MCF 10A (cell line): ENCODE data around the gene SLC35F4. TPM values are rescaled to one million over a fixed set of nuclear protein-coding genes. Genes with fewer than 3 reads are reported as not detected.

Experiments
- BruUV-seq: library from RNA; stranded (reverse); fragments of 400-500 nt; replicated peaks from 2 replicates; lab custom pipeline; 2021; lab: Mats Ljungman, UMichigan
- CTCF ChIA-PET: fragments of 300-600 bp; sonication (Branson Sonifier 250); formaldehyde crosslinking; extraction: SDS; loops from one replicate; lab custom pipeline; 2021; ENCODE audit warnings: antibody characterized with exemption, inconsistent platforms; lab: Yijun Ruan, JAX
- POLR2A ChIA-PET: fragments of 300-600, 350-650 bp; sonication (Branson Sonifier 250); formaldehyde crosslinking; extraction: SDS; loops from one replicate; lab custom pipeline; 2020; ENCODE audit warnings: antibody characterized with exemption, inconsistent platforms; lab: Yijun Ruan, JAX
- DNase-seq: peaks from one replicate; pipeline ENCODE4 v3.0.0-alpha.2; 2018; ENCODE audit not compliant: unreplicated experiment
- H3K27ac Mint-ChIP-seq: one replicate; pipeline ENCODE4 v1.8.0; 2022; ENCODE audit warnings: mild to moderate bottlenecking, low read depth, mixed read lengths; ENCODE audit not compliant: unreplicated experiment
- H3K27me3 Mint-ChIP-seq: one replicate; pipeline ENCODE4 v1.8.0; 2022; ENCODE audit warnings: mixed read lengths; ENCODE audit not compliant: insufficient read depth, unreplicated experiment
- H3K36me3 Mint-ChIP-seq: one replicate; pipeline ENCODE4 v1.8.0; 2022; ENCODE audit warnings: mild to moderate bottlenecking, moderate library complexity, mixed read lengths; ENCODE audit not compliant: insufficient read depth, unreplicated experiment
- H3K4me1 Mint-ChIP-seq: one replicate; pipeline ENCODE4 v1.8.0; 2022; ENCODE audit warnings: mixed read lengths; ENCODE audit not compliant: insufficient read depth, unreplicated experiment
- H3K4me3 Mint-ChIP-seq: one replicate; pipeline ENCODE4 v1.8.0; 2022; ENCODE audit warnings: mild to moderate bottlenecking, moderate library complexity, mixed read lengths; ENCODE audit not compliant: unreplicated experiment
- H3K9me3 Mint-ChIP-seq: one replicate; pipeline ENCODE4 v1.8.0; 2022; ENCODE audit warnings: mixed read lengths; ENCODE audit not compliant: unreplicated experiment
- CTCF ChIP-seq: fragments of 200-600 bp; IDR thresholded peaks from one replicate; pipeline ENCODE4 v1.8.0; 2022; ENCODE audit warnings: antibody characterized with exemption, mild to moderate bottlenecking; ENCODE audit not compliant: unreplicated experiment
- intact Hi-C: fragments of 100-400 bp; cut with micrococcal nuclease; formaldehyde crosslinking; loops from 2 replicates; pipeline ENCODE4 v1.14.1; 2022
- total RNA-seq: library from RNA; stranded (reverse); gene quantifications from 2 replicates; pipeline ENCODE4 v1.2.3, GENCODE V29; 2022

The SLC35F4 gene
- total RNA-seq, 1 experiment from 2014 or later = not detected

- peak; percentile 68 for DNase-seq
- Mint-ChIP-seq H3K4me1 (peaks cover 30% of the 10 kb centered on the region), H3K9me3 (no peaks in the 10 kb centered on the region), H3K4me3 (no peak overlapping the region), H3K27me3 (no peaks in the 10 kb centered on the region), H3K27ac (peak overlapping the region; percentile 42), H3K36me3 (peaks cover 12% of the 10 kb centered on the region)
- ChIA-PET POLR2A (interaction anchor here (1.0 to 3.0 kb wide), 4 partner anchors 14 to 122 kb away, joined by 3 to 21 read pairs (median 3); no protein-coding TSS in a partner anchor), CTCF (interaction anchor here (1.1 kb wide), 1 partner anchor 34 kb away, joined by 4 read pairs; no protein-coding TSS in a partner anchor)
- intact Hi-C loops = no loop called here
- no peak for TF ChIP-seq CTCF
- BruUV-seq = no TSS peak
Measured at GRCh38 chr14:57749267-57749666, 116.6 kb downstream of the SLC35F4 start.

DNA sequence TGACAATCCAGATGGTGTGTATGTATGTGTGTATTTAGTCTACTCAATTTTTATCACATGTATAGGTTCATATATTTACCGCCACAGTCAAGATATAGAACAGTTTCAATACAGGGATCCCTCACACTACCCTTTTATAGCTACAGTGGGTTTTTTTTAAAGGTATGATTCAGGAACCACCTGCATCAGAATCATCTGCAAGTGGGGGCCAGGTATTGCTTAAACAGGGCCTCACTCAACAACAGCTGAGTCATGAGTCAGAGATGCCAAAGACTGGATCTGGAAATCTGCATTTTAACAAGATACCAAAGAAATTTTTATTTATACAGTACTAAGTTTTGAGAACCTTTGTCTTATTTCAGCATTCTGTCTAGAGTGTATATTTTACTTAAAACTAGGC, 117.6 kb downstream of the SLC35F4 start:
- POLR2A ChIA-PET = interaction anchor here (0.6 to 3.0 kb wide), 9 partner anchors 13 to 123 kb away, joined by 3 to 21 read pairs (median 3); no protein-coding TSS in a partner anchor
- TF ChIP-seq CTCF = no peak
- intact Hi-C loops = no loop called here
- BruUV-seq = no TSS peak
- Mint-ChIP-seq H3K27me3 (no peaks in the 10 kb centered on the region), H3K9me3 (peaks cover under 1% of the 10 kb centered on the region), H3K36me3 (peaks cover 5% of the 10 kb centered on the region), H3K4me1 (peaks cover 30% of the 10 kb centered on the region), H3K4me3 (no peak overlapping the region), H3K27ac (no peak overlapping the region)
- DNase-seq = peak; percentile 71
- CTCF ChIA-PET = interaction anchor here (0.5 to 1.1 kb wide), 4 partner anchors 13 to 237 kb away, joined by 3 to 4 read pairs (median 4); no protein-coding TSS in a partner anchor

DNA sequence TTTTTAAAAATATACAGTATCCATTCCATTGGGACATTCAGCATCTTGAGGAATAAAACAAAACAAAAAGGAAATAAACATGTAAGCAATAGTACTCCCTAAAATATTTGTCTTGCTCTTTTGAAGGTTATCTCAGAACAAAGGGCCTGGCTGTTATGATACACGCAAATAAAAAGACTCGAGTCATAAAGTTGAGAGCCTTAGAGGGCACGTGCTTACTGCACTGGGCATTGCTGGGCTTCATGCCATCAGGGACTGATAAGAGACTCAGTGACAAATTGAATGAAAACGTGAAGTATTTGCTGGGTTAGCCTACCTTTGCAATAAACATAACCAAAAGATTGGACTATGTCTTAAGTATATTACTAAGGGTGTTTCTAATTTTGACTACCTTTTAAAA, 118.9 kb downstream of the SLC35F4 start:
- ChIA-PET CTCF (no interaction called here), POLR2A (interaction anchor here (3.0 kb wide), 1 partner anchor 12 kb away, joined by 21 read pairs; no protein-coding TSS in a partner anchor)
- H3K27ac Mint-ChIP-seq = peak overlapping the region; percentile 46
- H3K4me1 Mint-ChIP-seq = peaks cover 30% of the 10 kb centered on the region
- peaks cover 12% of the 10 kb centered on the region for H3K9me3 Mint-ChIP-seq
- H3K4me3 Mint-ChIP-seq = no peak overlapping the region
- H3K36me3 Mint-ChIP-seq = peaks cover 5% of the 10 kb centered on the region
- TF ChIP-seq CTCF = no peak
- BruUV-seq = no TSS peak
- no peaks in the 10 kb centered on the region for H3K27me3 Mint-ChIP-seq
- intact Hi-C loops = loop anchor here (2.0 kb wide), 1 partner anchor 86 kb away; no protein-coding TSS in a partner anchor
- DNase-seq = peak; percentile 36

GRCh38 chr14:57746563-57746962, 119.3 kb downstream of the SLC35F4 start:
- peaks cover 30% of the 10 kb centered on the region for H3K4me1 Mint-ChIP-seq
- no peaks in the 10 kb centered on the region for H3K27me3 Mint-ChIP-seq
- H3K27ac Mint-ChIP-seq = peak overlapping the region; percentile 46
- H3K4me3 Mint-ChIP-seq = no peak overlapping the region
- intact Hi-C loops = loop anchor here (2.0 kb wide), 1 partner anchor 86 kb away; no protein-coding TSS in a partner anchor
- BruUV-seq = no TSS peak
- H3K9me3 Mint-ChIP-seq = peaks cover 12% of the 10 kb centered on the region
- CTCF ChIA-PET = no interaction called here
- POLR2A ChIA-PET = interaction anchor here (3.0 kb wide), 1 partner anchor 11 kb away, joined by 21 read pairs; no protein-coding TSS in a partner anchor
- peaks cover 5% of the 10 kb centered on the region for H3K36me3 Mint-ChIP-seq
- no peak for DNase-seq
- TF ChIP-seq CTCF = no peak
